K562 (cell line): ENCODE data around the gene DUSP23. TPM values are rescaled to one million over a fixed set of nuclear protein-coding genes. Genes with fewer than 3 reads are reported as not detected.

Source experiments
- GABPB1 ChIP-seq: sonication (generic); formaldehyde crosslinking; IDR thresholded peaks from 2 replicates; pipeline ENCODE4 v1.8.0; 2022; ENCODE audit warnings: mild to moderate bottlenecking, missing genetic modification reagents
- HDGF ChIP-seq: fragments of 450-650 bp; IDR thresholded peaks from 2 replicates; pipeline ENCODE4 v1.6.1; 2016
- HNRNPL ChIP-seq: fragments of 200-400 bp; formaldehyde crosslinking; IDR thresholded peaks from 2 replicates; pipeline ENCODE4 v1.6.1; 2017; ENCODE audit warnings: low read depth, mild to moderate bottlenecking, low read length
- MCM7 ChIP-seq, 2 experiments: fragments of 450-650 bp; IDR thresholded peaks; 2 replicates each; pipeline ENCODE4 v1.6.1; 2016 to 2018
- NBN ChIP-seq: fragments of 450-650 bp; IDR thresholded peaks from 2 replicates; pipeline ENCODE4 v1.6.1; 2016; ENCODE audit warnings: low read depth, mild to moderate bottlenecking
- SMARCB1 ChIP-seq: IDR thresholded peaks from 2 replicates; pipeline ENCODE4 v1.6.1; 2011; ENCODE audit warnings: improper control_type of control experiment, low read depth; ENCODE audit not compliant: insufficient read length
- TAL1 ChIP-seq: fragments of 450-650 bp; IDR thresholded peaks from 2 replicates; pipeline ENCODE4 v1.6.1; 2016; ENCODE audit warnings: mild to moderate bottlenecking
- ZNF134 ChIP-seq: fragments of 250-450 bp; sonication (Bioruptor Pico); conservative IDR thresholded peaks from 2 replicates; pipeline ENCODE4 v1.4.0; 2020
- ZNF444 ChIP-seq: fragments of 250-450 bp; sonication (Bioruptor Pico); IDR thresholded peaks from 2 replicates; pipeline ENCODE4 v1.4.0; 2020; ENCODE audit warnings: mild to moderate bottlenecking, moderate library complexity
- polyA plus RNA-seq, 8 experiments: library from polyadenylated mRNA; depleted of rRNA in 4 of 8; stranded (reverse) in 5 of 8; unstranded in 3 of 8; fragments of >200 nt; fragmentation: Nextera tagmentation in 2 of 8; fragmentation: Illumina TruSeq in 1 of 8; extraction: Ambion mirVana in 2 of 8; extraction: Trizol in 1 of 8; gene quantifications; 2 replicates each; pipeline versions ENCODE4 v1.2.1 to v1.2.3, GENCODE V29; 2011 to 2014; ENCODE audit warnings: inconsistent platforms in 1 of 8, missing spikeins in 1 of 8
- total RNA-seq, 7 experiments: library from RNA; depleted of rRNA in 6 of 7; stranded (reverse); fragments of >200 nt in 6 of 7; fragmentation: Illumina TruSeq in 2 of 7; extraction: Trizol in 2 of 7; gene quantifications; 2 replicates each; pipeline versions ENCODE4 v1.2.1 to v1.2.3, GENCODE V29; 2011 to 2021; ENCODE audit warnings: low replicate concordance in 1 of 7
- TF ChIP-seq, protein P1 (sequence below), 2 experiments: IDR thresholded peaks; 2 replicates each; pipeline ENCODE4 v1.6.1; 2011; ENCODE audit warnings: borderline replicate concordance in 1 of 2, control low read depth in 1 of 2, low read depth in 1 of 2, low read length in 1 of 2, mild to moderate bottlenecking in 1 of 2, mixed read lengths in 1 of 2, moderate library complexity in 1 of 2; ENCODE audit not compliant: insufficient read depth in 1 of 2, insufficient read length in 1 of 2, poor library complexity in 1 of 2, severe bottlenecking in 1 of 2; ENCODE audit errors: extremely low read depth in 1 of 2
- TF ChIP-seq, protein P2 (sequence below): IDR thresholded peaks from 3 replicates; pipeline ENCODE4 v1.6.1; 2011; ENCODE audit warnings: borderline replicate concordance, mild to moderate bottlenecking, moderate library complexity; ENCODE audit not compliant: insufficient read length; ENCODE audit errors: extremely low read depth
- TF ChIP-seq, protein P3 (sequence below): fragments of 450-650 bp; IDR thresholded peaks from 2 replicates; pipeline ENCODE4 v1.6.1; 2018; ENCODE audit not compliant: partially characterized antibody
- TF ChIP-seq, protein P4 (sequence below): sonication (generic); formaldehyde crosslinking; IDR thresholded peaks from 2 replicates; pipeline ENCODE4 v1.8.1; 2023; ENCODE audit warnings: mild to moderate bottlenecking, missing genetic modification reagents
- TF ChIP-seq, protein P5 (sequence below), 2 experiments: IDR thresholded peaks; 2 replicates each; pipeline ENCODE4 v1.6.1; 2012; ENCODE audit warnings: improper control_type of control experiment in 2 of 2, low read depth in 2 of 2, low read length in 2 of 2, borderline replicate concordance in 1 of 2

DUSP23 gene
- total and polyA plus RNA-seq, 9 of the 15 experiments (the other 6 are each of a cell fraction or from before 2014, with no cell fraction given) = 1.0 to 34.8 (median 13.7) TPM

DNA sequence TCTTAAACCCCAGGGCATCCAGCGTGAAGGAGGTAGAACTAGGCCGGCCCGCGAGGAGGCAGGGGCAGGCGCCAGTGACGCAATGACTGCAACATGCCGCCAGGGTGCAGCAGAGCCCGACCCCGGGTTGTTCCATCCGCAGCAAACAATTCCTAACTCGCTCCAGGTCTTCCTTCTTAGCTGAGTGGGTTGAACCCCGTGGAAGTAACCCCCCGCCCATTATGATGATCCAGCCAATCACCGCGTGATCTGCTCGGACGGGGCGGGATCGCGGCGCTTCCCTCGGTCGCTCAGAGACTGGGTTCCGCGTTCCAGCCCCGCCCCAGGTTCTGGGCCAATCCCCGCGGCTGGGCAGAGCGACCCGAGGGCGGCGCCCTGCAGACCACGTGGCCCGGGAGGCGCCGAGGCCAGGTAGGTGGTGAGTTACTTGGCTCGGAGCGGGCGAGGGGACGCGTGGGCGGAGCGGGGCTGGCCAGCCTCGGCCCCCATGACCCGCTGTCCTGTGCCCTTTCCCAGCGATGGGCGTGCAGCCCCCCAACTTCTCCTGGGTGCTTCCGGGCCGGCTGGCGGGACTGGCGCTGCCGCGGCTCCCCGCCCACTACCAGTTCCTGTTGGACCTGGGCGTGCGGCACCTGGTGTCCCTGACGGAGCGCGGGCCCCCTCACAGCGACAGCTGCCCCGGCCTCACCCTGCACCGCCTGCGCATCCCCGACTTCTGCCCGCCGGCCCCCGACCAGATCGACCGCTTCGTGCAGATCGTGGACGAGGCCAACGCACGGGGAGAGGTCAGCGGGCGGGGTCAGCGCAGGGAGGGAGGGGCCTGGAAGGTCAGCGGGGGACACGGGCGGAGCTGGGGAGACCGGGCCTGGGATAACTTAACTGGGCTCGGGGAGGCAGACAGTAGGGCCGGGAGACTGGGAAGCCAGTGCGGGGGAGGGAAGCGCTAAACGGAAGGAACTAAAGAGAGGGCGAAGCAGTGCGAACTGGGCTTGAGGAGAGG lies at the start of gene DUSP23 (continued):
- TF ChIP-seq, protein P1, sequence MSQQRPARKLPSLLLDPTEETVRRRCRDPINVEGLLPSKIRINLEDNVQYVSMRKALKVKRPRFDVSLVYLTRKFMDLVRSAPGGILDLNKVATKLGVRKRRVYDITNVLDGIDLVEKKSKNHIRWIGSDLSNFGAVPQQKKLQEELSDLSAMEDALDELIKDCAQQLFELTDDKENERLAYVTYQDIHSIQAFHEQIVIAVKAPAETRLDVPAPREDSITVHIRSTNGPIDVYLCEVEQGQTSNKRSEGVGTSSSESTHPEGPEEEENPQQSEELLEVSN (IDR thresholded peaks at IDR 0.05; ENCODE audit: borderline replicate concordance in 1 of 2, extremely low read depth in 1 of 2, insufficient read depth in 1 of 2, insufficient read length in 1 of 2, low read depth in 1 of 2, low read length in 1 of 2, poor library complexity in 1 of 2, severe bottlenecking in 1 of 2) = peak; percentile 96 to 98
- 0 out of 2 replicates have a peak, but pooled peaks have one; percentile 13 for TF ChIP-seq ZNF134
- TF ChIP-seq HDGF = no peak
- no peak for TF ChIP-seq ZNF444 (CRISPR knock-in tag)
- TF ChIP-seq MCM7 (IDR thresholded peaks at IDR 0.05) = no peak
- TF ChIP-seq GABPB1 (CRISPR knock-in tag) = peak; percentile 67
- TF ChIP-seq, protein P2, sequence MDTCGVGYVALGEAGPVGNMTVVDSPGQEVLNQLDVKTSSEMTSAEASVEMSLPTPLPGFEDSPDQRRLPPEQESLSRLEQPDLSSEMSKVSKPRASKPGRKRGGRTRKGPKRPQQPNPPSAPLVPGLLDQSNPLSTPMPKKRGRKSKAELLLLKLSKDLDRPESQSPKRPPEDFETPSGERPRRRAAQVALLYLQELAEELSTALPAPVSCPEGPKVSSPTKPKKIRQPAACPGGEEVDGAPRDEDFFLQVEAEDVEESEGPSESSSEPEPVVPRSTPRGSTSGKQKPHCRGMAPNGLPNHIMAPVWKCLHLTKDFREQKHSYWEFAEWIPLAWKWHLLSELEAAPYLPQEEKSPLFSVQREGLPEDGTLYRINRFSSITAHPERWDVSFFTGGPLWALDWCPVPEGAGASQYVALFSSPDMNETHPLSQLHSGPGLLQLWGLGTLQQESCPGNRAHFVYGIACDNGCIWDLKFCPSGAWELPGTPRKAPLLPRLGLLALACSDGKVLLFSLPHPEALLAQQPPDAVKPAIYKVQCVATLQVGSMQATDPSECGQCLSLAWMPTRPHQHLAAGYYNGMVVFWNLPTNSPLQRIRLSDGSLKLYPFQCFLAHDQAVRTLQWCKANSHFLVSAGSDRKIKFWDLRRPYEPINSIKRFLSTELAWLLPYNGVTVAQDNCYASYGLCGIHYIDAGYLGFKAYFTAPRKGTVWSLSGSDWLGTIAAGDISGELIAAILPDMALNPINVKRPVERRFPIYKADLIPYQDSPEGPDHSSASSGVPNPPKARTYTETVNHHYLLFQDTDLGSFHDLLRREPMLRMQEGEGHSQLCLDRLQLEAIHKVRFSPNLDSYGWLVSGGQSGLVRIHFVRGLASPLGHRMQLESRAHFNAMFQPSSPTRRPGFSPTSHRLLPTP = no peak
- TF ChIP-seq, protein P3, sequence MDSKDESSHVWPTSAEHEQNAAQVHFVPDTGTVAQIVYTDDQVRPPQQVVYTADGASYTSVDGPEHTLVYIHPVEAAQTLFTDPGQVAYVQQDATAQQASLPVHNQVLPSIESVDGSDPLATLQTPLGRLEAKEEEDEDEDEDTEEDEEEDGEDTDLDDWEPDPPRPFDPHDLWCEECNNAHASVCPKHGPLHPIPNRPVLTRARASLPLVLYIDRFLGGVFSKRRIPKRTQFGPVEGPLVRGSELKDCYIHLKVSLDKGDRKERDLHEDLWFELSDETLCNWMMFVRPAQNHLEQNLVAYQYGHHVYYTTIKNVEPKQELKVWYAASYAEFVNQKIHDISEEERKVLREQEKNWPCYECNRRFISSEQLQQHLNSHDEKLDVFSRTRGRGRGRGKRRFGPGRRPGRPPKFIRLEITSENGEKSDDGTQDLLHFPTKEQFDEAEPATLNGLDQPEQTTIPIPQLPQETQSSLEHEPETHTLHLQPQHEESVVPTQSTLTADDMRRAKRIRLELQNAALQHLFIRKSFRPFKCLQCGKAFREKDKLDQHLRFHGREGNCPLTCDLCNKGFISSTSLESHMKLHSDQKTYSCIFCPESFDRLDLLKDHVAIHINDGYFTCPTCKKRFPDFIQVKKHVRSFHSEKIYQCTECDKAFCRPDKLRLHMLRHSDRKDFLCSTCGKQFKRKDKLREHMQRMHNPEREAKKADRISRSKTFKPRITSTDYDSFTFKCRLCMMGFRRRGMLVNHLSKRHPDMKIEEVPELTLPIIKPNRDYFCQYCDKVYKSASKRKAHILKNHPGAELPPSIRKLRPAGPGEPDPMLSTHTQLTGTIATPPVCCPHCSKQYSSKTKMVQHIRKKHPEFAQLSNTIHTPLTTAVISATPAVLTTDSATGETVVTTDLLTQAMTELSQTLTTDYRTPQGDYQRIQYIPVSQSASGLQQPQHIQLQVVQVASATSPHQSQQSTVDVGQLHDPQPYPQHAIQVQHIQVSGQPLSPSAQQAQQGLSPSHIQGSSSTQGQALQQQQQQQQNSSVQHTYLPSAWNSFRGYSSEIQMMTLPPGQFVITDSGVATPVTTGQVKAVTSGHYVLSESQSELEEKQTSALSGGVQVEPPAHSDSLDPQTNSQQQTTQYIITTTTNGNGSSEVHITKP = peak; percentile 90
- no peak for TF ChIP-seq SMARCB1
- TF ChIP-seq TAL1 = no peak
- TF ChIP-seq, protein P4, sequence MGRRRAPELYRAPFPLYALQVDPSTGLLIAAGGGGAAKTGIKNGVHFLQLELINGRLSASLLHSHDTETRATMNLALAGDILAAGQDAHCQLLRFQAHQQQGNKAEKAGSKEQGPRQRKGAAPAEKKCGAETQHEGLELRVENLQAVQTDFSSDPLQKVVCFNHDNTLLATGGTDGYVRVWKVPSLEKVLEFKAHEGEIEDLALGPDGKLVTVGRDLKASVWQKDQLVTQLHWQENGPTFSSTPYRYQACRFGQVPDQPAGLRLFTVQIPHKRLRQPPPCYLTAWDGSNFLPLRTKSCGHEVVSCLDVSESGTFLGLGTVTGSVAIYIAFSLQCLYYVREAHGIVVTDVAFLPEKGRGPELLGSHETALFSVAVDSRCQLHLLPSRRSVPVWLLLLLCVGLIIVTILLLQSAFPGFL (CRISPR knock-in tag) = no peak
- TF ChIP-seq, protein P5, sequence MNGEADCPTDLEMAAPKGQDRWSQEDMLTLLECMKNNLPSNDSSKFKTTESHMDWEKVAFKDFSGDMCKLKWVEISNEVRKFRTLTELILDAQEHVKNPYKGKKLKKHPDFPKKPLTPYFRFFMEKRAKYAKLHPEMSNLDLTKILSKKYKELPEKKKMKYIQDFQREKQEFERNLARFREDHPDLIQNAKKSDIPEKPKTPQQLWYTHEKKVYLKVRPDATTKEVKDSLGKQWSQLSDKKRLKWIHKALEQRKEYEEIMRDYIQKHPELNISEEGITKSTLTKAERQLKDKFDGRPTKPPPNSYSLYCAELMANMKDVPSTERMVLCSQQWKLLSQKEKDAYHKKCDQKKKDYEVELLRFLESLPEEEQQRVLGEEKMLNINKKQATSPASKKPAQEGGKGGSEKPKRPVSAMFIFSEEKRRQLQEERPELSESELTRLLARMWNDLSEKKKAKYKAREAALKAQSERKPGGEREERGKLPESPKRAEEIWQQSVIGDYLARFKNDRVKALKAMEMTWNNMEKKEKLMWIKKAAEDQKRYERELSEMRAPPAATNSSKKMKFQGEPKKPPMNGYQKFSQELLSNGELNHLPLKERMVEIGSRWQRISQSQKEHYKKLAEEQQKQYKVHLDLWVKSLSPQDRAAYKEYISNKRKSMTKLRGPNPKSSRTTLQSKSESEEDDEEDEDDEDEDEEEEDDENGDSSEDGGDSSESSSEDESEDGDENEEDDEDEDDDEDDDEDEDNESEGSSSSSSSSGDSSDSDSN (IDR thresholded peaks at IDR 0.05; ENCODE audit: borderline replicate concordance in 1 of 2, low read depth in 2 of 2, low read length in 2 of 2) = 0 out of 4 replicates have a peak, but pooled peaks of 1 of the 2 experiments have one; percentile 38
- TF ChIP-seq HNRNPL = 0 out of 2 replicates have a peak, but pooled peaks have one; percentile 57
- TF ChIP-seq NBN = no peak; the same call in 1 of the 2 replicates
